Measurements from ENCODE around the gene METAP1D. TPM values are rescaled to one million over a fixed set of nuclear protein-coding genes. Genes with fewer than 3 reads are reported as not detected.
"Not testable (repeated sequence)": the region's sequence is repeated elsewhere in the genome, so short reads cannot be mapped to it uniquely, and the experiment has no call there.

The METAP1D gene
- total RNA-seq, 1 experiment from 2014 or later = 9.5 TPM

GRCh38 chr2:172047566-172048507, 48.1 kb downstream of the METAP1D start:
- no peak for DNase-seq (ENCODE audit: low read depth)

GRCh38 chr2:172048508-172049503, 49.1 kb downstream of the METAP1D start:
- DNase-seq (ENCODE audit: low read depth) = no peak

GRCh38 chr2:172049567-172050120, 49.9 kb downstream of the METAP1D start:
- no peak for DNase-seq (ENCODE audit: low read depth)

GRCh38 chr2:172050479-172051125, 50.8 kb downstream of the METAP1D start:
- DNase-seq (ENCODE audit: low read depth) = no peak

GRCh38 chr2:172052000-172052983, 52.5 kb downstream of the METAP1D start:
- DNase-seq (ENCODE audit: low read depth) = peak; percentile 9

GRCh38 chr2:172053486-172053885, 53.7 kb downstream of the METAP1D start:
- DNase-seq (ENCODE audit: low read depth) = no peak

GRCh38 chr2:172056293-172056692, 56.5 kb downstream of the METAP1D start:
- no peak for DNase-seq (ENCODE audit: low read depth)

- no peak for DNase-seq (ENCODE audit: low read depth)
Measured at GRCh38 chr2:172058660-172059059, 58.9 kb downstream of the METAP1D start.

GRCh38 chr2:172060118-172060517, 60.4 kb downstream of the METAP1D start:
- DNase-seq (ENCODE audit: low read depth) = not testable (repeated sequence)

GRCh38 chr2:172062402-172063004, 62.8 kb downstream of the METAP1D start:
- no peak for DNase-seq (ENCODE audit: low read depth)

GRCh38 chr2:172063446-172063845, 63.7 kb downstream of the METAP1D start:
- DNase-seq (ENCODE audit: low read depth) = no peak

- no peak for DNase-seq (ENCODE audit: low read depth)
Measured at GRCh38 chr2:172065111-172065510, 65.4 kb downstream of the METAP1D start.

- DNase-seq (ENCODE audit: low read depth) = no peak
Measured at GRCh38 chr2:172066394-172066886, 66.7 kb downstream of the METAP1D start.

- not testable (repeated sequence) for DNase-seq (ENCODE audit: low read depth)
Measured at GRCh38 chr2:172067905-172068304, 68.2 kb downstream of the METAP1D start.

- DNase-seq (ENCODE audit: low read depth) = no peak
Measured at GRCh38 chr2:172070936-172071335, 71.2 kb downstream of the METAP1D start.

GRCh38 chr2:172072303-172072702, 72.5 kb downstream of the METAP1D start:
- DNase-seq (ENCODE audit: low read depth) = no peak

GRCh38 chr2:172072706-172073105, 73.0 kb downstream of the METAP1D start:
- no peak for DNase-seq (ENCODE audit: low read depth)

- DNase-seq (ENCODE audit: low read depth) = no peak
Measured at GRCh38 chr2:172073518-172073917, 73.8 kb downstream of the METAP1D start.

GRCh38 chr2:172074254-172074653, 74.5 kb downstream of the METAP1D start:
- no peak for DNase-seq (ENCODE audit: low read depth)
